ENCODE data around the gene STAT5B. TPM values are rescaled to one million over a fixed set of nuclear protein-coding genes. Genes with fewer than 3 reads are reported as not detected.

The STAT5B gene
- total and polyA plus RNA-seq, 2 of the 13 experiments (the other 11 are each of a cell fraction or from before 2014, with no cell fraction given) = 21.0 to 42.8 TPM

DNA sequence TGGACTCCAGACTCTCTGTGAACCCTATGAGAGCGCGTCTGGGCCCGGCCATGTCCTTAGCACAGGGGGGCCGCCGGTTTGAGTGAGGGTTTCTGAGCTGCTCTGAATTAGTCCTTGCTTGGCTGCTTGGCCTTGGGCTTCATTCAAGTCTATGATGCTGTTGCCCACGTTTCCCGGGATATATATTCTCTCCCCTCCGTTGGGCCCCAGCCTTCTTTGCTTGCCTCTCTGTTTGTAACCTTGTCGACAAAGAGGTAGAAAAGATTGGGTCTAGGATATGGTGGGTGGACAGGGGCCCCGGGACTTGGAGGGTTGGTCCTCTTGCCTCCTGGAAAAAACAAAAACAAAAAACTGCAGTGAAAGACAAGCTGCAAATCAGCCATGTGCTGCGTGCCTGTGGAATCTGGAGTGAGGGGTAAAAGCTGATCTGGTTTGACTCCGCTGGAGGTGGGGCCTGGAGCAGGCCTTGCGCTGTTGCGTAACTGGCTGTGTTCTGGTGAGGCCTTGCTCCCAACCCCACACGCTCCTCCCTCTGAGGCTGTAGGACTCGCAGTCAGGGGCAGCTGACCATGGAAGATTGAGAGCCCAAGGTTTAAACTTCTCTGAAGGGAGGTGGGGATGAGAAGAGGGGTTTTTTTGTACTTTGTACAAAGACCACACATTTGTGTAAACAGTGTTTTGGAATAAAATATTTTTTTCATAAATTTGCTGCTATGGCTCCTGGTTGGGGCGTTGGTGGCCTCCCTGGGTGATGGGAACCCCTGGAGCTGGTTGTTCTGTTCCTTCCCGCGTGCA, 35.2 kb upstream of the STAT5B start (continued):
- TF ChIP-seq, protein P1, sequence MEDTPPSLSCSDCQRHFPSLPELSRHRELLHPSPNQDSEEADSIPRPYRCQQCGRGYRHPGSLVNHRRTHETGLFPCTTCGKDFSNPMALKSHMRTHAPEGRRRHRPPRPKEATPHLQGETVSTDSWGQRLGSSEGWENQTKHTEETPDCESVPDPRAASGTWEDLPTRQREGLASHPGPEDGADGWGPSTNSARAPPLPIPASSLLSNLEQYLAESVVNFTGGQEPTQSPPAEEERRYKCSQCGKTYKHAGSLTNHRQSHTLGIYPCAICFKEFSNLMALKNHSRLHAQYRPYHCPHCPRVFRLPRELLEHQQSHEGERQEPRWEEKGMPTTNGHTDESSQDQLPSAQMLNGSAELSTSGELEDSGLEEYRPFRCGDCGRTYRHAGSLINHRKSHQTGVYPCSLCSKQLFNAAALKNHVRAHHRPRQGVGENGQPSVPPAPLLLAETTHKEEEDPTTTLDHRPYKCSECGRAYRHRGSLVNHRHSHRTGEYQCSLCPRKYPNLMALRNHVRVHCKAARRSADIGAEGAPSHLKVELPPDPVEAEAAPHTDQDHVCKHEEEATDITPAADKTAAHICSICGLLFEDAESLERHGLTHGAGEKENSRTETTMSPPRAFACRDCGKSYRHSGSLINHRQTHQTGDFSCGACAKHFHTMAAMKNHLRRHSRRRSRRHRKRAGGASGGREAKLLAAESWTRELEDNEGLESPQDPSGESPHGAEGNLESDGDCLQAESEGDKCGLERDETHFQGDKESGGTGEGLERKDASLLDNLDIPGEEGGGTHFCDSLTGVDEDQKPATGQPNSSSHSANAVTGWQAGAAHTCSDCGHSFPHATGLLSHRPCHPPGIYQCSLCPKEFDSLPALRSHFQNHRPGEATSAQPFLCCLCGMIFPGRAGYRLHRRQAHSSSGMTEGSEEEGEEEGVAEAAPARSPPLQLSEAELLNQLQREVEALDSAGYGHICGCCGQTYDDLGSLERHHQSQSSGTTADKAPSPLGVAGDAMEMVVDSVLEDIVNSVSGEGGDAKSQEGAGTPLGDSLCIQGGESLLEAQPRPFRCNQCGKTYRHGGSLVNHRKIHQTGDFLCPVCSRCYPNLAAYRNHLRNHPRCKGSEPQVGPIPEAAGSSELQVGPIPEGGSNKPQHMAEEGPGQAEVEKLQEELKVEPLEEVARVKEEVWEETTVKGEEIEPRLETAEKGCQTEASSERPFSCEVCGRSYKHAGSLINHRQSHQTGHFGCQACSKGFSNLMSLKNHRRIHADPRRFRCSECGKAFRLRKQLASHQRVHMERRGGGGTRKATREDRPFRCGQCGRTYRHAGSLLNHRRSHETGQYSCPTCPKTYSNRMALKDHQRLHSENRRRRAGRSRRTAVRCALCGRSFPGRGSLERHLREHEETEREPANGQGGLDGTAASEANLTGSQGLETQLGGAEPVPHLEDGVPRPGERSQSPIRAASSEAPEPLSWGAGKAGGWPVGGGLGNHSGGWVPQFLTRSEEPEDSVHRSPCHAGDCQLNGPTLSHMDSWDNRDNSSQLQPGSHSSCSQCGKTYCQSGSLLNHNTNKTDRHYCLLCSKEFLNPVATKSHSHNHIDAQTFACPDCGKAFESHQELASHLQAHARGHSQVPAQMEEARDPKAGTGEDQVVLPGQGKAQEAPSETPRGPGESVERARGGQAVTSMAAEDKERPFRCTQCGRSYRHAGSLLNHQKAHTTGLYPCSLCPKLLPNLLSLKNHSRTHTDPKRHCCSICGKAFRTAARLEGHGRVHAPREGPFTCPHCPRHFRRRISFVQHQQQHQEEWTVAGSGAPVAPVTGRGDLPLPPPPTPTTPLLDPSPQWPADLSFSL (CRISPR knock-in tag; IDR thresholded peaks at IDR 0.05) = 0 out of 2 replicates have a peak, but pooled peaks have one; percentile 38
- TF ChIP-seq, protein P2, sequence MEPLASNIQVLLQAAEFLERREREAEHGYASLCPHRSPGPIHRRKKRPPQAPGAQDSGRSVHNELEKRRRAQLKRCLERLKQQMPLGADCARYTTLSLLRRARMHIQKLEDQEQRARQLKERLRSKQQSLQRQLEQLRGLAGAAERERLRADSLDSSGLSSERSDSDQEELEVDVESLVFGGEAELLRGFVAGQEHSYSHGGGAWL (CRISPR knock-in tag; IDR thresholded peaks at IDR 0.05) = peak; percentile 85; the same call in 1 of the 2 replicates
- TF ChIP-seq HNRNPL (IDR thresholded peaks at IDR 0.05; ENCODE audit: low read depth, low read length) (no peak), MBD4 (IDR thresholded peaks at IDR 0.05; ENCODE audit: borderline replicate concordance, low read length) (no peak), ZFP90 (CRISPR knock-in tag; IDR thresholded peaks at IDR 0.05; ENCODE audit: borderline replicate concordance) (no peak; the same call in none of the 2 replicates), SRSF9 (IDR thresholded peaks at IDR 0.05; ENCODE audit: borderline replicate concordance, insufficient read depth, low read depth, low read length, poor library complexity, severe bottlenecking) (no peak), ZNF317 (CRISPR knock-in tag; IDR thresholded peaks at IDR 0.05) (peak; percentile 81; the same call in 1 of the 2 replicates), NFKB2 (CRISPR knock-in tag; IDR thresholded peaks at IDR 0.05; ENCODE audit: borderline replicate concordance) (no peak), ZFY (CRISPR knock-in tag; IDR thresholded peaks at IDR 0.05) (peak; percentile 95), YEATS2 (CRISPR knock-in tag; IDR thresholded peaks at IDR 0.05; ENCODE audit: borderline replicate concordance) (peak; percentile 88), ESRRA (CRISPR knock-in tag; IDR thresholded peaks at IDR 0.05; ENCODE audit: low read depth) (0 out of 2 replicates have a peak, but pooled peaks have one; percentile 32)
- TF ChIP-seq, protein P3, sequence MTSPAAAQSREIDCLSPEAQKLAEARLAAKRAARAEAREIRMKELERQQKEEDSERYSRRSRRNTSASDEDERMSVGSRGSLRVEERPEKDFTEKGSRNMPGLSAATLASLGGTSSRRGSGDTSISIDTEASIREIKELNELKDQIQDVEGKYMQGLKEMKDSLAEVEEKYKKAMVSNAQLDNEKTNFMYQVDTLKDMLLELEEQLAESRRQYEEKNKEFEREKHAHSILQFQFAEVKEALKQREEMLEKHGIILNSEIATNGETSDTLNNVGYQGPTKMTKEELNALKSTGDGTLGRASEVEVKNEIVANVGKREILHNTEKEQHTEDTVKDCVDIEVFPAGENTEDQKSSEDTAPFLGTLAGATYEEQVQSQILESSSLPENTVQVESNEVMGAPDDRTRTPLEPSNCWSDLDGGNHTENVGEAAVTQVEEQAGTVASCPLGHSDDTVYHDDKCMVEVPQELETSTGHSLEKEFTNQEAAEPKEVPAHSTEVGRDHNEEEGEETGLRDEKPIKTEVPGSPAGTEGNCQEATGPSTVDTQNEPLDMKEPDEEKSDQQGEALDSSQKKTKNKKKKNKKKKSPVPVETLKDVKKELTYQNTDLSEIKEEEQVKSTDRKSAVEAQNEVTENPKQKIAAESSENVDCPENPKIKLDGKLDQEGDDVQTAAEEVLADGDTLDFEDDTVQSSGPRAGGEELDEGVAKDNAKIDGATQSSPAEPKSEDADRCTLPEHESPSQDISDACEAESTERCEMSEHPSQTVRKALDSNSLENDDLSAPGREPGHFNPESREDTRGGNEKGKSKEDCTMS (CRISPR knock-in tag; conservative IDR thresholded peaks at IDR 0.05) = 0 out of 2 replicates have a peak, but pooled peaks have one; percentile 37
- TF ChIP-seq, protein P4, sequence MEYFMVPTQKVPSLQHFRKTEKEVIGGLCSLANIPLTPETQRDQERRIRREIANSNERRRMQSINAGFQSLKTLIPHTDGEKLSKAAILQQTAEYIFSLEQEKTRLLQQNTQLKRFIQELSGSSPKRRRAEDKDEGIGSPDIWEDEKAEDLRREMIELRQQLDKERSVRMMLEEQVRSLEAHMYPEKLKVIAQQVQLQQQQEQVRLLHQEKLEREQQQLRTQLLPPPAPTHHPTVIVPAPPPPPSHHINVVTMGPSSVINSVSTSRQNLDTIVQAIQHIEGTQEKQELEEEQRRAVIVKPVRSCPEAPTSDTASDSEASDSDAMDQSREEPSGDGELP (IDR thresholded peaks at IDR 0.05; ENCODE audit: borderline replicate concordance, low read depth) = peak; percentile 64; the same call in 1 of the 2 replicates
- TF ChIP-seq, protein P5, sequence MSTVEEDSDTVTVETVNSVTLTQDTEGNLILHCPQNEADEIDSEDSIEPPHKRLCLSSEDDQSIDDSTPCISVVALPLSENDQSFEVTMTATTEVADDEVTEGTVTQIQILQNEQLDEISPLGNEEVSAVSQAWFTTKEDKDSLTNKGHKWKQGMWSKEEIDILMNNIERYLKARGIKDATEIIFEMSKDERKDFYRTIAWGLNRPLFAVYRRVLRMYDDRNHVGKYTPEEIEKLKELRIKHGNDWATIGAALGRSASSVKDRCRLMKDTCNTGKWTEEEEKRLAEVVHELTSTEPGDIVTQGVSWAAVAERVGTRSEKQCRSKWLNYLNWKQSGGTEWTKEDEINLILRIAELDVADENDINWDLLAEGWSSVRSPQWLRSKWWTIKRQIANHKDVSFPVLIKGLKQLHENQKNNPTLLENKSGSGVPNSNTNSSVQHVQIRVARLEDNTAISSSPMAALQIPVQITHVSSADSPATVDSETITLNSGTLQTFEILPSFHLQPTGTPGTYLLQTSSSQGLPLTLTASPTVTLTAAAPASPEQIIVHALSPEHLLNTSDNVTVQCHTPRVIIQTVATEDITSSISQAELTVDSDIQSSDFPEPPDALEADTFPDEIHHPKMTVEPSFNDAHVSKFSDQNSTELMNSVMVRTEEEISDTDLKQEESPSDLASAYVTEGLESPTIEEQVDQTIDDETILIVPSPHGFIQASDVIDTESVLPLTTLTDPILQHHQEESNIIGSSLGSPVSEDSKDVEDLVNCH (CRISPR knock-in tag; IDR thresholded peaks at IDR 0.05) = no peak
